Ramos (cell line): ENCODE results near the gene AKAP13.

Experiments used
- in situ Hi-C: fragments of 300-500 bp; cut with MboI; formaldehyde crosslinking; loops from one replicate; pipeline ENCODE4 v1.14.3; 2022; ENCODE audit warnings: low sequenced_read_pairs; ENCODE audit not compliant: unreplicated experiment

AKAP13 gene

DNA sequence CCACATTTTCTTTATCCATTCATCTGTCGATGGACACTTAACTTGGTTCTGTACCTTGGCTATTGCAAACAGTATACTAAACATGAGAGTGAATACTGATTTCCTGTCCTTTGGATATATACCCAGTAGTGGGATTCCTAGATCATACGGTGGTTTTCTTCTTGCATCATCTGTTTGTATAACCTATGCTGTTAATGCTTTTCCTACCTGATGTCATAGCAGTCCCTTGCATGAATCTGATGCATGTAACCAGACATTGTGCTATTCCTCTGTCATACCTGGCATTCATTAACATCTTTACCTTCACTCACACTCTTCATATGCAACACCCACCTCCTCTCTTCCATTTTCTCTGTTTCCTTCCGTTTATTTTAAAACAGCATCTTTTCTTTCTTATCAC, 229.1 kb downstream of the AKAP13 start:
- in situ Hi-C loops, result no loop called here

DNA sequence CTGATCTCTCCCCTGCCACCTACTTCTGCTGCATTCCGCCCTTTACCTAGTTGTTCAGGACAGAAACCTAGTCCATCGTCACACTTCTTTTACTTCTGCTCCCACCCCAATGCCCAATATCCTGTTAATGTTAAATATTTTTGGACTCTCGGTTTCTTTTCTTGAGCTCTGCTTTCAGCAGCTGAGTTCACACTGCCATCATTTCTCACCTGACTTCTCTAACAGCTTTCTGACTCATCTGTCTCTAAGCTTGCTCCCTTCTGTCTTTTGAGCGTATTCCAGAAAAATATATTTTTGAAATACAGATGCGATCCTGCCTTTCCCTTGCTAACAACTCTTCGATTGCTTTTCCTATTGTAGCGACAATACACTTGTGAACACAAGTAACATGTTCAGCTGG, 231.0 kb downstream of the AKAP13 start:
- in situ Hi-C loops, result no loop called here

DNA sequence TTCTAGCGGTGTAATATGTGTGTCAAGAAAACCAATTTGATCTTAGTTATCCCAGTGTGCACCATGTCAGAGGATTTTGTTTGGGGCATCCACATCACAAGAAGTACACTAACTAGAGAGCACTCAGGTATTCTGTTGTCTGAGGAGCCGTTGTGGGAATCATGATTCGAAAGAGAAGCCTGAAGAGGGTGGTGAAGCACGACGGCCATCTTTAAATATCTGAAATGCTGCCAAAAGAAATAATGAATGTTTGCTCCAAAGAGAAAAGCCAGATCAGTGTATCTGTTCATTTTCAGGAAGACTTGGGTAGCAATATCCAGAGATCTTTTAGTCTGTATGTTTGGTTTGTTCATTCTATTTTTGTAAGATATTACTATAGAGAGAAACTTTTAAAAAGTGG, 233.7 kb downstream of the AKAP13 start:
- in situ Hi-C loops, result no loop called here

DNA sequence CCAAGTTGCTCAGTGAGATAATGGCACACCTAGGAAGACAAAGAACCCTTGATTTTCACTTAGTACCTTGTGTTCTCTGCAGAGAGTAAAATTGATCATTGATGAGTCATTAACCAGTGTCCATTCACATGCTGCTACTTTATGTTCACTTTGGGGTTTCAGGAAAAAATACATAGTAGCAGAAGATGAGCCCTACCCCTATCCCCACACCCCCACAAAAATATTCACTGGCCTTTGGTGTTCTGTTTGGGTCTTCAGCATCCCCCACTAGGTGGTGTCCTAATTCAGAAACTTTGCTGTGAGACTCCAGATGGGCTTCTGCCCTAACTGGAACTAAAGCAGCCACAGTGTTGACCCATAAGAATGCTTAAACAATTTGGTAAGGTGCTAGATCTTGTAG, 235.5 kb downstream of the AKAP13 start:
- in situ Hi-C loops, result no loop called here

DNA sequence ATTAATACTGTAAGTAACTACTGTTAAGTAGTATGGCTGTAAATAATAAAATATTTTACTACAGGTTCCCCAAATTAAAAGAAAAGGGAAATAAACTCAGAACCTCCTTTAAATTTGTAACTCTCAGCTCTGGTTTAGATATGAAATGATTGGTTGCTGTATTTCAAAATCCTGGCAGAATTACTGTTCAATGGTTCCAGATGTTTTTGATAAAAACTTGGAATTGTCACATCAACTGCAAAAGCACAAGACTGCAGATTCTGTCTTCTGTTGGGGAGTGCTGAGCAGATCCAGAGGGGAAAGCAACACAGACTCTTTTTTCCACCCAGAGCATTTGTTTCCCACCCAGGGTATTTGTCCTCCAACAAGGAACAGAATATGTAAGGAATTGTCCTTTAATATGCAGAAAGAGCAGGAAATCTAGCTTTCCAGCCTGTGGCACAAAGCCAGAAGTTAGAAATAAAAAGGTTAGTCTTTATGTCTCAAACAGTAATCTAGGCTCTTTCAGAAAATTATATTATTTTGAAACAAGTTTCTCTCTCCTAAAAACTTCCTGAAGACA, 236.2 kb downstream of the AKAP13 start:
- in situ Hi-C loops, result no loop called here

DNA sequence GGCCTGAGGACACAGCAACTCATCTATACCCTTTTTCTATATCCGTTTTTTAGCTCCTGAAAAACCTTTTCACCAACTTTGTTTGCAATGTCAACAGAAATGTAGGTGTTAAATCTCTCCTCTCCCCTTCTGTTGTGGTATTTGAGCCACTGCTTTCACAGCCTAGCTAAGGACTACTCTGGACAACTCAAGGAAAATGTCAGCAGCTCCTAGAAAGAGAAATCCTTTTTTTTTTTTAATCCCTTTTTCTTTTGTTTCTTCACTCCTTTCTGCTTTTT, 237.8 kb downstream of the AKAP13 start:
- in situ Hi-C loops, result no loop called here

DNA sequence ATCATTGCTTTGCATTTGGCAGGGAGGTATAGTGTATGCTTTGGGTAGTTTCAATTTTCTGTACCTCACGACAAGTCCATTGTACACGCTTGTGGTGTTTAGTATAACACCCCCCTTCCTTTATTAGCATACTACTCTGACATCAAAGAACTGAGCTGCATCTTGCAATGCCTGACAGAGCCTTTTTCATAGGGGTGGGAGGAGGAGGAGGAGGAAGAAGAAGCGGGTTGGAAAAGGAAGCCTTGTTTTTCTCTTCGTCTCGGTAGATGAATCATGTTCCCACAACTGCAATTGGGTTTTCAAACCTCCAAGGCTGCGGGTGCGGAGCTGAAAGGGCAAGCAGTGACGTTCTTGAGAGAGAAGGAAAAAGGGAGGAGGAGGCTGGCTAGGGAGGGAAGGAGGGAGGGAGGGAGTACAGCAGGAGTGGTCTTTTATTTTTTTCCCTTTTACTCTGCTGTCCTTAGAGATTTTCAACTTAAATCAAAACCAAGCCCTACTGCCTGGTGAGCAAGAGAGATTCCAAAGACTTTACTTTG, 238.6 kb downstream of the AKAP13 start:
- in situ Hi-C loops, result no loop called here

DNA sequence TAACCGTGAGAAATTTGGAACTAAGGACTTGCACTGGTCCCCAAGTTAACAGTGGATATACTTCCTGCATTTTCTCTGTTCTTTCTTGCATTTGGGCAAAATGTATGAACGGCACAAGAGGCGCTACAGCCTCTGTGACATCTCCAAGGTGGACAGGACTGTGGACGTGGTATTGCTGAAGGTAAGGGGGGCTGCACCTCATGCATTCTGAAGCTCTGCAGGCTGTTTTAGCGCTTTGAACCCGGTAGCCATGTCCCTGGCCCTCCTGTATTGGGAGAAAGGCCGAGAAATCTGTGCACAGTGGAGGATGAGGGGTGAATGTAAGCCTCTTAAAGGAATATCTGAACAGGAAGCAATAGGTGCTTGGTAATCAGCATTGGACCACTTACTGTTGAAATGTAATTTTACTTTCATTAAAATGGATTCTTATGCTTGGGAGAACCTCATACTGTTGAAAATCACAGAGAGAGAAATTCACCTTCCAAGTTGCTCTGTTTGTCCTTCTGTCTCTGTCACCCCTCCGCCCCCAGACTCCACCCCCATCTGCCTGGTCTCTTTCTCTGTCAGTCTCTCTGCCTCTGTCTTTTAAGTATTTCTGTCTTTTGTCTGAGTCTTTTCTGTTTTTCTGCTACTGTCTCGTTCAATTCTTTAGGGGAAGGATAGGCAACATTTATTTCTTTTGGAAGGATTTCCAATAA, 239.7 kb downstream of the AKAP13 start:
- in situ Hi-C loops, result no loop called here

DNA sequence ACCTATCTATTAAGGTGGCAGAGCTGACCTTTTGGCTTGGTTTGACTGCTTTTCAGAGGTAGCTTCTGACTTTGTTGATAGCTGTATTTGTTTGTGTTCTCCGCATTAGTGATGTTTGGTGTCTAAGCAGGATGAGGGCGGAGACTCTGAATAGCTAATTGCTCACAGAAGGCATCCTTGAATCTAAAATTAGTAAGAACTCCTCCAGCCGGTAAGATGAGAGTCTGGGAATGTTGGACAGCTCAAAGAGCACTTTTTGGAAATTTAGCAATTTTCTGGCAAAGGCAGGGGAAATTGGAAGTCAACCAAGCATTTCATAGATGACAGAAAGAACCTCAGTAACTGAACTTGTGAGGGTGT, 240.3 kb downstream of the AKAP13 start:
- in situ Hi-C loops, result no loop called here

DNA sequence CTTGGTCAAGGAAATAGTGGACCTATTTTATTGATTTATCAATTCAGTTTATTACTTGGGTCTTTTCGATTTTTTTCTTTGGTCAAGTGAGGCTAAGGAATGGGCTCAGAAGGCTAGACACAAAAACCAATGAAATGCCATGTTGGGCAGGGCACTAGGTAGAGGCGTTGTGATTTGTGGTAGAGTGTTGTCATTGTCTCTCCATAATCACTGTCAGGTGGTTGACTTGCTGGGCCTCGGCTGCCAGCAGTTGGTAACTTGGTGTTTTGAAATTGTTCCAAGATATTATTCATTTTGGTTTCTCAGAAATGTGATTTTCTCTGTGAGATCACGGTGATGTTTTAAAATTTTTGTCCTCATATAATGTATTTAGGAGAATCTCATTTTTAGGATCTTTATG, 240.7 kb downstream of the AKAP13 start:
- in situ Hi-C loops, result no loop called here

DNA sequence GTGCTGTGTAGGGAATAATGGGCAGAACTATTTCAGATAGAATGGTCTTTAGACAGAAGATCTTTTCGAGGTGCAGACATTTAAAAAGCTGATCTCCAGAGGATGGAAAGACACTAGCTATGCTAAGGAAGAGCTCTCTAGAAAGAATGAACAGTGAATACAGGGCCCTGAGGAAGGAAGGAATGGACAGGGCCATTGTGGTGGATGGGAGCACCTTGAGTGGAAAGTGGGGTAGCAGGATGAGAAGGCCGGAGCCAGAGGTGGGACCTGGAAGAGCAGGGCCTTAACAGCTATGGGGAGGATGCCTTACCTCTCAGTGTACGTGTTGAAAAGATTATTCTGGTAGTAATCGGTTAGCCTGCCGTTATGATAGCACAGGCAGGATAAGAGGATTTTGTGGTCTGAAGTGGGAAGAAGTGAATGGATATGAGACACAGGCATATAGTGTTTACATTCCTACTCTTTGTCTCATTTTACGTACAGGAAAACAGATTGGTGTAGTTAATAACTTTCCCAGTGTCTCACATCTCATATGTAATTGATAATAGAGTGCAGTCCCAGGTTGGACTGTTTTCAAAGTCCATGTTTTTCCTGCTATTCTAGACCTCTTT, 241.9 kb downstream of the AKAP13 start:
- in situ Hi-C loops, result no loop called here

DNA sequence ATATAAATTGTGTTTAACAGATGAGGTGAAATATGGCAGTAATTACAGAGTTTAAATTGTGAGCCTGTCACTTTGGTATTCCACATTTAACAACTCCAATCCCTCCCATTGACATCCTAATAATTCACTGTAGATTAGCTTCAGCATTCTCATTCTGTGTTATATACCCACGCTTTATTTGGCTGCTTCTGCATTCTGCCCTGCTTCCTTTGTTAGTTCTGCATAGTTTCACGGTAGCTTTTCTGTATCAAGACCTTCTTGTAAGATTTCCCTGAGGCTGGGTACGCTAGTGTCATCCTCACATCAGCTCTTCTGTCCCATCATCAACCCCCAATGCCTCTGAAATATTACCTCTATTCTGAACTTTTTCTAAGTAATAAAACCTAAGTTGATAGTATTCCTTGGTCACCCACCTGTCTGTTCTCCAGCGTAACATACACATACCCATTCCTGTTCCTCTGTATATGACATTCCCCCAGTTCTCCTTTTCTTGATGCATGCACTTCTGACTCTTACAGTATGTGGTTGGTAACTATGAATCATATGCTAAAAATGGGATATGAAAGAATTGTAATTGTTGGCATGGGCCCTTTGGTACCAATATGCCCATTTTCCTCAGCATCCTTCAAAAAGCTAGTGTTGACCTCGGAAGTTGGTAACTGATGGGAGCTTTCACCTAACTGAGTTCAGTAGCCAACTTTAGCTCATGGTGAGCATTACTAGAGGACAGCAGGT, 243.1 kb downstream of the AKAP13 start:
- in situ Hi-C loops, result no loop called here

DNA sequence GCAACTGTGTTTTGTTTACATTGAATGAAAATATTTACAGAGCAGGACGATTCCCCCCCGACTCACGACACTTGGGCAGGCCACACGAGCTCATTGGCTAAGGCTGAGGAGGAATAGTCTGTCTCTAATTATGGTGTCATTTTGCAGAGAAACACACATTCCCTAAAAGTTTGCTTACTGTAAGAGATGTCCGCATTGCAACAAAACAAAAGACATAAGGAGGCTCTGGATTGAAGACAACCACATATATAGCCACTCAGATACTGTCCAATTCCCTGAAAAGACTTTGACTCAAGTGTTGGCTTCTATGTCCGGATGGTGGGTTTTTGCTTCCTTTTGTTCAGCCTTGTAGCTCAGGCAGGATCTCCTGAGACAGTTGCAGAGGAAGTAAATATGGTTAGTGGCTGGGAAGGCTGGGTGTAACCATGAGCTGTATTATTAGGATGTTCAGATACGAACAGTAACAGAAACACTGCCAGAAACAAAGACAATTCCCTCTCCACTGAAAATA, 243.9 kb downstream of the AKAP13 start:
- in situ Hi-C loops, result no loop called here

DNA sequence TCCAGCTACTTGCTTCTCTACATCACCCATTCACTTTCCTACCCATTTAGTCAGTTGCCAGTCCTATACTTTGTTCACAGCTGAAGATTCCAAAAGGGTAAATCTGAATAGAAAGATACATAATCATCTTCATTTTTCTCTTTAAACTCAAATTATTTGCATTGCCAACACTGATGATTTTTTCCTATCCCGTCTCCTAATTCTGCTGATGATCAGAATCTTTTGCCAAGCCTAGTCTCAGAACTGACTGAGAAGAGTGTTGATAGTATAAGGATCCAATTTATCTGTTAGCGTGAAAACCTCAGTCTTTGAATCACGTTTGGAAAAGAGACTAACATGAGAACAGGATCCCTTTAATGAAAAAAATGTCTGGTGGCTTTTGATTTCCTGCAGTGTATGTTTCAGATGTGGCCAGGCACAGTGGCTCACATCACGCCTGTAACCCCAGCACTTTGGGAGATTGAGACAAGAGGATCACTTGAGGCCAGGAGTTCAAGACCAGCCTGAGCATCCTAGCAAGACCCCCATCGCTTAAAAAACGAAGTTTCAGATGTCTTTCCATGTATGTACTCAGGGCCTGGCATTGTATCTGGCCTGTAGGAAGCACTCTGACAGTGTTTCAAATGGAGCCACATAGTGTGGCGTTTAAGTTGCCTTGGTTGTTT, 244.9 kb downstream of the AKAP13 start:
- in situ Hi-C loops, result no loop called here

DNA sequence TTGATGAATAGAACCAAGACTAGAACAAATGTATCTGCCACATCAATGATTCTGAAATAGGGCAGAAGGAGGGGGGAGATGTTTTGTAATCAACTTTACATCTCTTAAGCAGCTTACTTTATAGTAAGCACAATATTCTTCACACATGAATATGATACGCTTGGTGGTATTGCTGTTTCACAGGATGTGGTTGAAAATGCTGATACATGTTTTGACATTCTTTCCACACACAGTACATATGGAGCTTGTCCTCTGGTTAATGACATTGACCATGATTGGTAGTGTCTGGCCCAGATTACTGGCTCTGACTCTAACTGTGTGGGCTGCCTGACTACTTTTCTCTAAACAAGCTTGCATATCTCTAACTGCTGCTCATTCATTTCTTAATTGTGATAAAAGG, 245.5 kb downstream of the AKAP13 start:
- in situ Hi-C loops, result no loop called here

DNA sequence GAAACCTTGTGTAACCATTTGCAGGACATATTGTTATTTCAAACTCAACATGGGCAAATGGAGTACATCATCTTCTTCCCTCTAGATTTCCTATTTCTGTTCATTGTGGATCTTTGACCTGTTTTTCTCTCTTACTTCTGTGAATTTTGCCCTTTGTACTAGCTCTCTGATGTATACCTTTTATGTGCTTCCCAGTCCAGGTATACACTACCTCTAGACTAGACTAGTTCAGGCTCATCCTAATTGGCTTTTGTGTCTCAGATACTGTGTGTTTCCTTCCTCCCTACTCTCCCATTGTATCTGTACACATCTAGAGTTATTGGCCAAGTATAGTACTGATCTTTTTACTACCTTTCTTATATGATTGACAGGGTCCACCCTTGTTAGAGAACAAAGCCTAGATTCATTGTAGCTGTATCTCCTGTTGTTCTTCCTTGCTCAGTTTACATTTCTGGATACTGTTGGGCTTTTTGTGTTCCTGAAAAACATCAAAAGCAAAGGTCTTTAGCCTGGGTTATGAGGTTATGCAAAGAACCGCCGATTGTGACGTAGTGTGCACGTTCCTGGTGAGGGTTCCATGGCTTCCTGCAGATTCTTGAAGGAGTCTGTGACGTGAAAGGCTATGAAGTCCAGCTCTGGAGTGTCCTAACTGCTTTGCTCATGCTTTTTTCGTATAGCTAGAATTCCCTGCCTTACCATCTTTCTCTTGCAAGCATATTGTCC, 247.0 kb downstream of the AKAP13 start:
- in situ Hi-C loops, result no loop called here

DNA sequence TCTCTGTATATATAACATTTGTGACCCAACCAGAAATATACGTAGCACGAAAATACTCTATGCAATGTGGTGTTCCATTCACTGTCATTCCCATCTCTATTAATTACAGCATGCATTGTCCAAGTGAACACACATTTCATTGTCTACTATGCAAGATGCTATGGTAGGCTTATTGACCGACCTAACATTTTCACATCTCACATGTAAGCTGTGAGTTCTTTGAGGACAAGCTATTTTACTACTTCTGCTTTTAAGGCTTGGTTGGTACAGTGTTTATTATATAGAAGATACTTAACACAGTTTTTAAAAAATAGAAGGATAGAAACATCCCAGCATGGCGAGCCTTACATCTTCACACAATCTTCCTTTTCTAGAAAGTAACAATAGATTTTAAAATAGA, 249.9 kb downstream of the AKAP13 start:
- in situ Hi-C loops, result no loop called here

DNA sequence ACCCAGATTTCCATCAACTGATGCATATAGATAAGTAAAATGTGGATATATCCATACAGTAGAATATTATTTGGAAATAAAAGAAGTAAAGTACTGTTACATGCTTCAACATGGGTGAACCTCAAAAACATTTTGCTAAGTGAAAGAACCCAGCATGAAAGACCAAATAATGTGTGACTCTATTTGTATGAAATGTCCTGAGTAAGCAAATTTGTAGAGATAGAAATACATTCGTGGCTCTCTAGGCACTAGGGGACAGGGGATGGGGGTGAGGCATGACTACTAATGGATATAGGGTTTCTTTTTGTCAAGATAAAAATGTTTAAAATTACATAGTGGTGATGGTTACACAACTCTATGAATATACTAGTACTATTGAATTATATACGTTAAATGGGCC, 250.6 kb downstream of the AKAP13 start:
- in situ Hi-C loops, result no loop called here

DNA sequence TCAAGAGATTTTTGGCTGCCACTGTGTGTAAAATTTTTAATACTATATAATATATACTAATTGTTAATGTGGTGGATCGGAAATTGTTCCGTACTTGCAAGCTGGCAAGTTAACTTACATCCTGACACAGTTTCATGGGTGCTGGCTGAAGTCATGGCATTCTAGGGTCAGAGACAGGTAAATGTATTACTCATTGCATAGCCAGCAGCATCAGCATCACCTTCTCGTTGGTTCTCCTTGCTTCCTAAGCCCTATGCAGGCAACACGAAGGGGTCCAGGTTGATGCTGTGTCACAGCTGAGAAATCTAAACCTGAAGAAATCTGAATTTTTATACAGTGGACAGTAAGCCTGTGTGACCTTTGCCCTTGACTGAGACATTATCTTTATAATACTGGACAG, 251.6 kb downstream of the AKAP13 start:
- in situ Hi-C loops, result no loop called here

DNA sequence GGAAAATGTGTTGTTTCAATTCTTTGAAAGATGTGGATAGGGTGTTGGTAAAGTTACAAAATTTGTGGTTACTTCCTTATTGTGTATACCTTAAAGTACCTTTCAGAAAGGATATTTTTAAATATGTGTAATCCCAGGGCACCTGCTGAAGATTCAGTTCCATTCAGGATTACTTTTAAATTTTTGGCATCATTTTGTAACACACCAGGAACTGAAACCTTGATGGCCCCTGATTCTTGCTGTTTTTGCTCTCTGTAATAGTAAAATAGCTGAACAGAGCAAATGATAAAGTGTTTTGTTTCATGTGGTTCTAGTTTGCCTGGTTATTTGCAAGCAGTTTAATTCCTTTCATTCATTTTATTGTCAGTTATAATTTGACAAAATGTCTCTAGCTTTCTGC, 253.5 kb downstream of the AKAP13 start:
- in situ Hi-C loops, result no loop called here
